SKM-1 treated with dmso at 0.1 percent for 144 hours (cell line): ENCODE data around the gene RPS6KA5.
A peak's percentile ranks its signal among the peaks of the same experiment; 100 is the strongest.
"Not testable (repeated sequence)": the region's sequence is repeated elsewhere in the genome, so short reads cannot be mapped to it uniquely, and the experiment has no call there.

Experiments used
- DNase-seq: peaks from one replicate; lab custom pipeline; 2025; ENCODE audit not compliant: unreplicated experiment; lab: John Stamatoyannopoulos, UW

The RPS6KA5 gene

GRCh38 chr14:90941706-90942105 is 118.7 kb downstream of the RPS6KA5 start:
- no peak for DNase-seq

- no peak for DNase-seq
Measured at GRCh38 chr14:90940318-90940962, 120.0 kb downstream of the RPS6KA5 start.

GRCh38 chr14:90939252-90939795 is 121.1 kb downstream of the RPS6KA5 start:
- DNase-seq: not testable (repeated sequence)

- DNase-seq: no peak
Measured at GRCh38 chr14:90938615-90939014, 121.8 kb downstream of the RPS6KA5 start.

GRCh38 chr14:90936757-90937440 is 123.5 kb downstream of the RPS6KA5 start:
- no peak for DNase-seq

GRCh38 chr14:90924621-90925340 is 135.7 kb downstream of the RPS6KA5 start:
- no peak for DNase-seq

- no peak for DNase-seq
Measured at GRCh38 chr14:90922141-90922540, 138.3 kb downstream of the RPS6KA5 start.

GRCh38 chr14:90911121-90911520 is 149.3 kb downstream of the RPS6KA5 start:
- no peak for DNase-seq

GRCh38 chr14:90907178-90907577 is 153.3 kb downstream of the RPS6KA5 start:
- no peak for DNase-seq

- no peak for DNase-seq
Measured at GRCh38 chr14:90905531-90905930, 154.9 kb downstream of the RPS6KA5 start.

- peak; percentile 6 for DNase-seq
Measured at GRCh38 chr14:90903101-90903500, 157.3 kb downstream of the RPS6KA5 start.

- no peak for DNase-seq
Measured at GRCh38 chr14:90900476-90901083, 159.9 kb downstream of the RPS6KA5 start.

GRCh38 chr14:90897022-90897421 is 163.4 kb downstream of the RPS6KA5 start:
- no peak for DNase-seq

GRCh38 chr14:90894241-90894640 is 166.2 kb downstream of the RPS6KA5 start:
- DNase-seq: no peak

- DNase-seq: no peak
Measured at GRCh38 chr14:90893510-90893909, 166.9 kb downstream of the RPS6KA5 start.

- DNase-seq: no peak
Measured at GRCh38 chr14:90892970-90893369, 167.5 kb downstream of the RPS6KA5 start.

- no peak for DNase-seq
Measured at GRCh38 chr14:90891326-90891725, 169.1 kb downstream of the RPS6KA5 start.

GRCh38 chr14:90890322-90891020 is 170.0 kb downstream of the RPS6KA5 start:
- DNase-seq: no peak

- no peak for DNase-seq
Measured at GRCh38 chr14:90886297-90886815, 174.1 kb downstream of the RPS6KA5 start.

GRCh38 chr14:90883782-90884181 is 176.7 kb downstream of the RPS6KA5 start:
- no peak for DNase-seq

GRCh38 chr14:90883197-90883596 is 177.2 kb downstream of the RPS6KA5 start:
- DNase-seq: no peak
